H1 (cell line): Measurements from ENCODE around the gene C3orf18. TPM values are rescaled to one million over a fixed set of nuclear protein-coding genes. Genes with fewer than 3 reads are reported as not detected.

Experiments used
- CTCF ChIA-PET: fragments of 300-600 bp; sonication (Branson Sonifier 250); formaldehyde crosslinking; loops from one replicate; lab custom pipeline; 2021; ENCODE audit not compliant: partially characterized antibody; lab: Charles Lee
- POLR2A ChIA-PET: fragments of 300-600 bp; sonication (Branson Sonifier 250); formaldehyde crosslinking; loops from one replicate; lab custom pipeline; 2021; ENCODE audit warnings: inconsistent platforms; ENCODE audit not compliant: partially characterized antibody; lab: Charles Lee
- DNase-seq, 2 experiments: peaks; one replicate each; pipeline versions ENCODE4 v3.0.0 to v3.0.0-alpha.2; 2010 to 2022; ENCODE audit warnings: low spot score in 2 of 2, low read depth in 1 of 2, mixed read lengths in 1 of 2
- FAIRE-seq: peaks from 2 replicates; lab custom pipeline; 2011; peaks lifted over from hg19 to GRCh38; lab: Jason Lieb, UNC
- H2AFZ ChIP-seq: 2 replicates; pipeline ENCODE4 v1.8.1; 2012; ENCODE audit warnings: low read length, inconsistent platforms
- H2AK5ac ChIP-seq: 2 replicates; pipeline ENCODE4 v1.6.1; 2013; ENCODE audit warnings: low read depth, low read length
- H2BK120ac ChIP-seq: replicated peaks from 2 replicates; pipeline ENCODE3; 2013; ENCODE audit warnings: low read depth, low read length, inconsistent platforms
- H2BK12ac ChIP-seq: 2 replicates; pipeline ENCODE4 v1.6.1; 2013; ENCODE audit warnings: low read depth, low read length
- H2BK15ac ChIP-seq: 2 replicates; pipeline ENCODE4 v1.6.1; 2013; ENCODE audit warnings: low read length
- H2BK20ac ChIP-seq: 2 replicates; pipeline ENCODE4 v1.6.1; 2013; ENCODE audit warnings: low read length
- H2BK5ac ChIP-seq: 2 replicates; pipeline ENCODE4 v1.6.1; 2013; ENCODE audit warnings: low read depth, low read length
- H3K14ac ChIP-seq: 2 replicates; pipeline ENCODE4 v1.6.1; 2013; ENCODE audit warnings: inconsistent platforms; ENCODE audit not compliant: insufficient read length
- H3K18ac ChIP-seq: 2 replicates; pipeline ENCODE4 v1.6.1; 2013; ENCODE audit warnings: low read length; ENCODE audit errors: extremely low read depth
- H3K23ac ChIP-seq: 2 replicates; pipeline ENCODE4 v1.6.1; 2013; ENCODE audit warnings: inconsistent platforms; ENCODE audit not compliant: insufficient read length
- H3K23me2 ChIP-seq: 2 replicates; pipeline ENCODE4 v1.6.1; 2013; ENCODE audit warnings: low read depth, low read length
- H3K27ac ChIP-seq: 2 replicates; pipeline ENCODE4 v1.6.1; 2011; ENCODE audit warnings: low read depth, low read length, inconsistent platforms
- H3K27me3 ChIP-seq, 4 experiments: replicated peaks in 1 of 4; 1 replicate in 1 of 4; 2 replicates in 3 of 4; pipeline versions ENCODE4 v1.6.1 to v1.8.1; 2011 to 2013; ENCODE audit warnings: low read length in 3 of 4, mild to moderate bottlenecking in 3 of 4, inconsistent platforms in 2 of 4, mixed read lengths in 2 of 4, moderate library complexity in 1 of 4; ENCODE audit not compliant: control insufficient read depth in 3 of 4, insufficient read depth in 3 of 4; ENCODE audit errors: extremely low read depth in 1 of 4
- H3K36me3 ChIP-seq, 4 experiments: 2 replicates each; pipeline versions ENCODE4 v1.6.1 to v1.8.1; 2011 to 2013; ENCODE audit warnings: mild to moderate bottlenecking in 4 of 4, low read length in 3 of 4, moderate library complexity in 2 of 4, control low read depth in 1 of 4, inconsistent platforms in 1 of 4; ENCODE audit not compliant: insufficient read depth in 4 of 4, control insufficient read depth in 2 of 4
- H3K4ac ChIP-seq: replicated peaks from 2 replicates; pipeline ENCODE3; 2013; ENCODE audit warnings: low read length, low read depth, mixed read lengths, inconsistent platforms; ENCODE audit not compliant: insufficient read length
- H3K4me1 ChIP-seq, 4 experiments: replicated peaks in 1 of 4; 1 replicate in 1 of 4; 2 replicates in 3 of 4; pipeline versions ENCODE4 v1.6.1 to v1.8.1; 2011 to 2013; ENCODE audit warnings: low read length in 3 of 4, inconsistent platforms in 2 of 4, mixed read lengths in 1 of 4; ENCODE audit not compliant: insufficient read depth in 4 of 4, control insufficient read depth in 3 of 4
- H3K4me2 ChIP-seq, 2 experiments: 2 replicates each; pipeline versions ENCODE4 v1.6.1 to v1.8.1; 2011 to 2013; ENCODE audit warnings: low read depth in 2 of 2, low read length in 2 of 2, control low read depth in 1 of 2, inconsistent platforms in 1 of 2, mild to moderate bottlenecking in 1 of 2; ENCODE audit not compliant: insufficient read depth in 1 of 2
- H3K4me3 ChIP-seq, 4 experiments: fragments of 200-600, 300-600 bp in 1 of 4; sonication (generic), shearing (Covaris generic), sonication (Bioruptor Twin) in 1 of 4; 2 replicates each; pipeline versions ENCODE4 v1.5.1 to v1.8.1; 2011 to 2016; ENCODE audit warnings: low read length in 4 of 4, low read depth in 3 of 4, control low read depth in 2 of 4, inconsistent platforms in 2 of 4, mild to moderate bottlenecking in 2 of 4, mixed read lengths in 1 of 4, moderate library complexity in 1 of 4; ENCODE audit not compliant: insufficient read depth in 2 of 4; ENCODE audit errors: extremely low read depth in 1 of 4
- H3K56ac ChIP-seq: replicated peaks from 2 replicates; pipeline ENCODE3; 2013; ENCODE audit warnings: low read depth, mild to moderate bottlenecking, mixed read lengths, low read length, inconsistent platforms; ENCODE audit not compliant: insufficient read length
- H3K79me1 ChIP-seq: 2 replicates; pipeline ENCODE4 v1.6.1; 2013; ENCODE audit warnings: low read depth, low read length, control low read depth
- H3K79me2 ChIP-seq, 2 experiments: 2 replicates each; pipeline versions ENCODE4 v1.6.1 to v1.8.1; 2012 to 2013; ENCODE audit warnings: low read length in 2 of 2, mild to moderate bottlenecking in 2 of 2, inconsistent platforms in 1 of 2; ENCODE audit not compliant: insufficient read depth in 2 of 2, control insufficient read depth in 1 of 2
- H3K9ac ChIP-seq, 4 experiments: replicated peaks in 1 of 4; 1 replicate in 1 of 4; 2 replicates in 3 of 4; pipeline versions ENCODE4 v1.6.1 to v1.8.1; 2011 to 2013; ENCODE audit warnings: low read depth in 3 of 4, low read length in 3 of 4, control low read depth in 2 of 4, mild to moderate bottlenecking in 2 of 4, moderate library complexity in 2 of 4, inconsistent platforms in 1 of 4; ENCODE audit errors: extremely low read depth in 1 of 4
- H3K9me3 ChIP-seq, 2 experiments: 2 replicates each; pipeline versions ENCODE4 v1.6.1 to v1.8.1; 2012 to 2013; ENCODE audit warnings: mild to moderate bottlenecking in 2 of 2, moderate library complexity in 2 of 2, control low read depth in 1 of 2, inconsistent platforms in 1 of 2, low read depth in 1 of 2, low read length in 1 of 2, mixed read lengths in 1 of 2; ENCODE audit not compliant: insufficient read depth in 2 of 2
- H4K20me1 ChIP-seq, 2 experiments: replicated peaks in 1 of 2; 2 replicates each; pipeline versions ENCODE3 to v1.8.1; 2011 to 2013; ENCODE audit warnings: inconsistent platforms in 2 of 2, low read length in 2 of 2, mild to moderate bottlenecking in 1 of 2; ENCODE audit not compliant: insufficient read depth in 2 of 2, control insufficient read depth in 1 of 2
- H4K5ac ChIP-seq: 2 replicates; pipeline ENCODE4 v1.6.1; 2013; ENCODE audit warnings: low read length, low read depth, mixed read lengths, inconsistent platforms; ENCODE audit not compliant: insufficient read length
- H4K8ac ChIP-seq: 2 replicates; pipeline ENCODE4 v1.8.0; 2013; ENCODE audit warnings: mild to moderate bottlenecking, moderate library complexity, low read length, inconsistent platforms; ENCODE audit not compliant: insufficient read depth; ENCODE audit errors: extremely low read depth
- H4K91ac ChIP-seq: replicated peaks from 2 replicates; pipeline ENCODE3; 2013; ENCODE audit warnings: low read length, mixed read lengths, inconsistent platforms; ENCODE audit not compliant: insufficient read length
- HDAC2 ChIP-seq, 2 experiments: fragments of 300-600 bp in 1 of 2; sonication (generic) in 1 of 2; IDR thresholded peaks; 2 replicates each; pipeline ENCODE4 v1.6.1; 2011 to 2012; ENCODE audit warnings: low read depth in 2 of 2, low read length in 2 of 2, mild to moderate bottlenecking in 2 of 2, moderate library complexity in 2 of 2, borderline replicate concordance in 1 of 2, inconsistent platforms in 1 of 2
- MAX ChIP-seq: IDR thresholded peaks from 2 replicates; pipeline ENCODE4 v1.6.1; 2012; ENCODE audit warnings: inconsistent platforms
- TEAD4 ChIP-seq: IDR thresholded peaks from 2 replicates; pipeline ENCODE4 v1.6.1; 2012; ENCODE audit warnings: low read depth, low read length, inconsistent platforms, mixed read lengths
- WGBS, 2 experiments: shearing (Covaris generic) in 1 of 2; methylation state at CpG; one replicate each; pipeline versions ENCODE4 v1.1.6 to v1.1.7; 2013 to 2015; ENCODE audit warnings: low lambda C conversion rate in 2 of 2, mixed read lengths in 2 of 2, inconsistent platforms in 1 of 2, low coverage in 1 of 2, missing lambda C conversion rate in 1 of 2; ENCODE audit not compliant: insufficient replicate concordance in 2 of 2, insufficient coverage in 1 of 2, insufficient read length in 1 of 2; ENCODE audit errors: extremely low coverage in 1 of 2, missing lambda C conversion rate in 1 of 2; 5-methylcytosine and 5-hydroxymethylcytosine counted together
- polyA plus RNA-seq, 7 experiments: library from polyadenylated mRNA; depleted of rRNA in 3 of 7; stranded (reverse) in 5 of 7; unstranded in 2 of 7; fragments of >200 nt in 5 of 7; fragments of 200-250 nt in 2 of 7; gene quantifications; 1 replicate in 5 of 7; 2 replicates in 1 of 7; 4 replicates in 1 of 7; pipeline versions ENCODE4 v1.2.1 to v1.2.3, GENCODE V29; 2011 to 2013; ENCODE audit warnings: missing spikeins in 2 of 7, mixed read lengths in 2 of 7
- total RNA-seq: library from RNA; stranded (reverse); fragmentation: NEBNext Ultra II Directional; extraction: Animal tissue kit (Norgen Biotek cat#: 25700); gene quantifications from 2 replicates; pipeline ENCODE4 v1.2.1, GENCODE V29; 2021

The C3orf18 gene
- total and polyA plus RNA-seq, 2 of the 8 experiments (the other 6 are each of a cell fraction or from before 2014, with no cell fraction given), result 7.5 to 15.0 TPM

- Histone ChIP-seq H3K36me3 (no peaks in the 10 kb centered on the region), H2BK15ac (no peak overlapping the region), H3K56ac (no peak overlapping the region), H3K79me2 (no peaks in the 10 kb centered on the region), H3K23ac (no peak overlapping the region), H4K8ac (no peak overlapping the region), H3K79me1 (no peaks in the 10 kb centered on the region), H3K18ac (no peak overlapping the region), H3K9ac (no peak overlapping the region), H3K4ac (no peak overlapping the region), H3K23me2 (no peaks in the 10 kb centered on the region), H3K4me1 (peaks cover 0 to 3% (median 0%) of the 10 kb centered on the region in 4 experiments; a peak in 3 of 7 replicates), H3K9me3 (no peaks in the 10 kb centered on the region), H2AFZ (no peak overlapping the region), H3K27ac (no peak overlapping the region), H4K20me1 (no peaks in the 10 kb centered on the region), H3K14ac (no peak overlapping the region), H3K27me3 (peaks cover 0 to 3% (median 0%) of the 10 kb centered on the region in 4 experiments; a peak in 3 of 7 replicates), H2BK20ac (no peak overlapping the region), H3K4me3 (no peak overlapping the region), H2BK5ac (no peak overlapping the region), H2BK120ac (no peak overlapping the region), H4K5ac (no peak overlapping the region), H2BK12ac (no peak overlapping the region), H3K4me2 (no peak overlapping the region), H4K91ac (no peak overlapping the region), H2AK5ac (no peak overlapping the region)
- DNase-seq (no peak), FAIRE-seq (no peak)
- TF ChIP-seq HDAC2 (IDR thresholded peaks at IDR 0.05; ENCODE audit: borderline replicate concordance in 1 of 2, low read depth in 2 of 2, low read length in 2 of 2), result no peak
- no peak for TF ChIP-seq MAX
- TF ChIP-seq TEAD4, result no peak
- POLR2A ChIA-PET, result interaction anchor here (0.9 to 1.1 kb wide), 2 partner anchors 9 to 12 kb away, joined by 3 to 4 read pairs; partner anchors contain the start of gene HEMK1
- 82% methylated on average over 8 of the region's 8 CpGs; no CpG with 5 or more reads in 1 of the 2 experiments for WGBS, 2 experiments
- CTCF ChIA-PET, result interaction anchor here (0.8 to 46.5 kb wide), 11 partner anchors 9 to 207 kb away, joined by 3 to 863 read pairs (median 4); partner anchors contain the start of genes C3orf18, CISH, CYB561D2 and HEMK1
These were observed 10.4 kb downstream of the C3orf18 start for GRCh38 chr3:50557106-50557505.
